Esophagus muscularis mucosa (tissue), 3 donors: ENCODE results near the gene IDI1.

Source experiments
- POLR2A ChIP-seq: fragments of 450-650 bp; IDR thresholded peaks from one replicate; pipeline ENCODE4 v1.6.1; 2017; ENCODE audit warnings: antibody characterized with exemption, moderate library complexity, mild to moderate bottlenecking, low read depth
- POLR2AphosphoS5 ChIP-seq, 2 donors: sonication (generic); formaldehyde crosslinking; IDR thresholded peaks; one replicate each; pipeline ENCODE4 v1.6.1; 2017; ENCODE audit warnings: antibody characterized with exemption in 2 of 2
- TF ChIP-seq, protein P1 (sequence below), 3 experiments: fragments of 200-600 bp in 2 of 3; fragments of 450-650 bp in 1 of 3; sonication (generic) in 2 of 3; IDR thresholded peaks; one replicate each; pipeline ENCODE4 v1.5.1; 2017 to 2019; ENCODE audit warnings: antibody characterized with exemption in 3 of 3, mild to moderate bottlenecking in 2 of 3, moderate library complexity in 1 of 3

DNA sequence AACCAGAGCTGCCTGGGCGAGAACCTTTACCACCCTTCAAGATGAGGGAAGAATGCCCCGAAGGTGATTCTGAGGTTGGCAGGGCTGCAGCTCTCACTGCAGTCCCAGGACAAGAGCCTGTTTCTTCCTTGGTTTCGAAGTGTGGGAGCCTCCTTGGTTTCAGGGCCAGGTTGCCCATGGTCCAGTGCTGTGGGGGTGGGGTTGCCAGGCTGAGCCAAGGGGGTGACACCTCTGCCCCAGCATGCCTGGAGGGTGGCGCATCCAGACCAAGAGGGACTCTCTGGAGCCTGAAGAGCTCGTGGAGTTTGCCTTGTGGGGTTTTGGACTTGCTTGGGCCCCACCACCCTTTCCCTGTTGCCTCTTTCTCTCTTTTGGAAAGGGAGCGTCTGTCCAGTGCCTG is 48.5 kb upstream of the IDI1 start:
- TF ChIP-seq, protein P1, sequence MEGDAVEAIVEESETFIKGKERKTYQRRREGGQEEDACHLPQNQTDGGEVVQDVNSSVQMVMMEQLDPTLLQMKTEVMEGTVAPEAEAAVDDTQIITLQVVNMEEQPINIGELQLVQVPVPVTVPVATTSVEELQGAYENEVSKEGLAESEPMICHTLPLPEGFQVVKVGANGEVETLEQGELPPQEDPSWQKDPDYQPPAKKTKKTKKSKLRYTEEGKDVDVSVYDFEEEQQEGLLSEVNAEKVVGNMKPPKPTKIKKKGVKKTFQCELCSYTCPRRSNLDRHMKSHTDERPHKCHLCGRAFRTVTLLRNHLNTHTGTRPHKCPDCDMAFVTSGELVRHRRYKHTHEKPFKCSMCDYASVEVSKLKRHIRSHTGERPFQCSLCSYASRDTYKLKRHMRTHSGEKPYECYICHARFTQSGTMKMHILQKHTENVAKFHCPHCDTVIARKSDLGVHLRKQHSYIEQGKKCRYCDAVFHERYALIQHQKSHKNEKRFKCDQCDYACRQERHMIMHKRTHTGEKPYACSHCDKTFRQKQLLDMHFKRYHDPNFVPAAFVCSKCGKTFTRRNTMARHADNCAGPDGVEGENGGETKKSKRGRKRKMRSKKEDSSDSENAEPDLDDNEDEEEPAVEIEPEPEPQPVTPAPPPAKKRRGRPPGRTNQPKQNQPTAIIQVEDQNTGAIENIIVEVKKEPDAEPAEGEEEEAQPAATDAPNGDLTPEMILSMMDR (IDR thresholded peaks at IDR 0.05), result no peak
- TF ChIP-seq POLR2AphosphoS5 (IDR thresholded peaks at IDR 0.05), result no peak
- no peak for TF ChIP-seq POLR2A
